Endothelial cell (in vitro differentiated cells): ENCODE results near the gene PRELP. TPM values are rescaled to one million over a fixed set of nuclear protein-coding genes. Genes with fewer than 3 reads are reported as not detected.

Experiments
- DNase-seq: peaks from one replicate; pipeline ENCODE4 v3.0.0; 2021; ENCODE audit warnings: low spot score
- H3K27ac Mint-ChIP-seq: one replicate; pipeline ENCODE4 v1.8.0; 2021; ENCODE audit warnings: mixed read lengths, inconsistent platforms; ENCODE audit not compliant: unreplicated experiment
- H3K27me3 Mint-ChIP-seq: one replicate; pipeline ENCODE4 v1.8.0; 2021; ENCODE audit warnings: mild to moderate bottlenecking, moderate library complexity, mixed read lengths, inconsistent platforms; ENCODE audit not compliant: unreplicated experiment
- H3K36me3 Mint-ChIP-seq: one replicate; pipeline ENCODE4 v1.8.0; 2021; ENCODE audit warnings: mild to moderate bottlenecking, low read depth, mixed read lengths, inconsistent platforms; ENCODE audit not compliant: unreplicated experiment
- H3K4me1 Mint-ChIP-seq: one replicate; pipeline ENCODE4 v1.8.0; 2021; ENCODE audit warnings: mild to moderate bottlenecking, mixed read lengths, inconsistent platforms; ENCODE audit not compliant: unreplicated experiment
- H3K4me3 Mint-ChIP-seq: one replicate; pipeline ENCODE4 v1.8.0; 2021; ENCODE audit warnings: mild to moderate bottlenecking, mixed read lengths, inconsistent platforms; ENCODE audit not compliant: unreplicated experiment
- H3K9me3 Mint-ChIP-seq: one replicate; pipeline ENCODE4 v1.8.0; 2021; ENCODE audit warnings: mixed read lengths, inconsistent platforms; ENCODE audit not compliant: unreplicated experiment
- total RNA-seq: library from RNA; stranded (reverse); fragmentation: NEBNext Ultra II Directional; extraction: Animal tissue kit (Norgen Biotek cat#: 25700); gene quantifications from one replicate; pipeline ENCODE4 v1.2.1, GENCODE V29; 2021; ENCODE audit not compliant: unreplicated experiment
- TF ChIP-seq, protein P1 (sequence below): fragments of 200-600 bp; sonication (generic); IDR thresholded peaks from one replicate; pipeline ENCODE4 v1.5.0; 2021; ENCODE audit warnings: antibody characterized with exemption; ENCODE audit not compliant: unreplicated experiment

The PRELP gene
- total RNA-seq, 1 donor from 2014 or later: 0.13 TPM

DNA sequence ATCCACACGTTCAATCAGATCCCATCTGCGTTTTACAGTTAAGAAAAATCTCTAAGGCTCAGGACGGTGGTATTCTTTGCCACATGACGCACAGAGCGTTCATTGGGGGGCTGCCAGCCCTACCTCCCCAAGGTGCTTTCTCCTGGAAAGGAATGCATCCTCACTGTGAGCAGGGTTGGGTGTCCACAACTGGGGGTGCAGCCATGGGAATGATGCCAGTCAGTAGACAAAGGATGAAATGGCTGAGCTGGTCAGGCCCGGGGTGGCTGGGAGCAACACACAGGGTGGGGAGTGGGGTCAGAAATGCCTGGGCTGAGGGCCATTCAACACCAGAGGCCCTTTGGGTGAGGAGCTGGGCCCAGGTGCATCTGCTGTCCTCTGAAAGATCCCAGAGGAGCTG lies 44.3 kb downstream of the PRELP start:
- no peaks in the 10 kb centered on the region for H3K9me3 Mint-ChIP-seq
- no peak overlapping the region for H3K27ac Mint-ChIP-seq
- peaks cover 2% of the 10 kb centered on the region for H3K27me3 Mint-ChIP-seq
- no peak overlapping the region for H3K4me3 Mint-ChIP-seq
- H3K36me3 Mint-ChIP-seq: no peaks in the 10 kb centered on the region
- TF ChIP-seq, protein P1, sequence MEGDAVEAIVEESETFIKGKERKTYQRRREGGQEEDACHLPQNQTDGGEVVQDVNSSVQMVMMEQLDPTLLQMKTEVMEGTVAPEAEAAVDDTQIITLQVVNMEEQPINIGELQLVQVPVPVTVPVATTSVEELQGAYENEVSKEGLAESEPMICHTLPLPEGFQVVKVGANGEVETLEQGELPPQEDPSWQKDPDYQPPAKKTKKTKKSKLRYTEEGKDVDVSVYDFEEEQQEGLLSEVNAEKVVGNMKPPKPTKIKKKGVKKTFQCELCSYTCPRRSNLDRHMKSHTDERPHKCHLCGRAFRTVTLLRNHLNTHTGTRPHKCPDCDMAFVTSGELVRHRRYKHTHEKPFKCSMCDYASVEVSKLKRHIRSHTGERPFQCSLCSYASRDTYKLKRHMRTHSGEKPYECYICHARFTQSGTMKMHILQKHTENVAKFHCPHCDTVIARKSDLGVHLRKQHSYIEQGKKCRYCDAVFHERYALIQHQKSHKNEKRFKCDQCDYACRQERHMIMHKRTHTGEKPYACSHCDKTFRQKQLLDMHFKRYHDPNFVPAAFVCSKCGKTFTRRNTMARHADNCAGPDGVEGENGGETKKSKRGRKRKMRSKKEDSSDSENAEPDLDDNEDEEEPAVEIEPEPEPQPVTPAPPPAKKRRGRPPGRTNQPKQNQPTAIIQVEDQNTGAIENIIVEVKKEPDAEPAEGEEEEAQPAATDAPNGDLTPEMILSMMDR: no peak
- peaks cover 24% of the 10 kb centered on the region for H3K4me1 Mint-ChIP-seq
- no peak for DNase-seq

DNA sequence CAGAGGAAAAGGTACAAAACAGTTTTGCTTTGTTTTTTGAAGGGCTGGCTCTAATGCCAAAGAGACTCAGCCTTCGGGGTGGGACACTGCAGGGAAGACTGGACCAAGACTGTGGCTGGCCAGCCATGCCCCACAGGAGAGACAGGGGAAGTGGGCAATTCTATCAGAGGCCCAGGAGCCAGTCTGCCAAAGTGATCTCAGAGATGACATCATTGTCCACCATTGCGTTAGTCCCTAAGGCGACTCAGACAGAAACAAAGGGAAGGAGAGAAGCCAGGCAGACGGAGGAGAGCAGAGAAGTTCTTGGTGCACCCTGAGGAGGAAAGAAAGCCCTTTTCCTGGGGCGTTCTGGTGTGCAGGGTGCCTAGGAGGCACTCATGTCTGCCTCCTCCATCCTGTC lies 44.7 kb downstream of the PRELP start:
- Mint-ChIP-seq H3K27ac (no peak overlapping the region), H3K27me3 (peaks cover 2% of the 10 kb centered on the region), H3K9me3 (no peaks in the 10 kb centered on the region), H3K4me1 (peaks cover 22% of the 10 kb centered on the region), H3K36me3 (no peaks in the 10 kb centered on the region), H3K4me3 (no peak overlapping the region)
- TF ChIP-seq, protein P1: no peak
- no peak for DNase-seq

DNA sequence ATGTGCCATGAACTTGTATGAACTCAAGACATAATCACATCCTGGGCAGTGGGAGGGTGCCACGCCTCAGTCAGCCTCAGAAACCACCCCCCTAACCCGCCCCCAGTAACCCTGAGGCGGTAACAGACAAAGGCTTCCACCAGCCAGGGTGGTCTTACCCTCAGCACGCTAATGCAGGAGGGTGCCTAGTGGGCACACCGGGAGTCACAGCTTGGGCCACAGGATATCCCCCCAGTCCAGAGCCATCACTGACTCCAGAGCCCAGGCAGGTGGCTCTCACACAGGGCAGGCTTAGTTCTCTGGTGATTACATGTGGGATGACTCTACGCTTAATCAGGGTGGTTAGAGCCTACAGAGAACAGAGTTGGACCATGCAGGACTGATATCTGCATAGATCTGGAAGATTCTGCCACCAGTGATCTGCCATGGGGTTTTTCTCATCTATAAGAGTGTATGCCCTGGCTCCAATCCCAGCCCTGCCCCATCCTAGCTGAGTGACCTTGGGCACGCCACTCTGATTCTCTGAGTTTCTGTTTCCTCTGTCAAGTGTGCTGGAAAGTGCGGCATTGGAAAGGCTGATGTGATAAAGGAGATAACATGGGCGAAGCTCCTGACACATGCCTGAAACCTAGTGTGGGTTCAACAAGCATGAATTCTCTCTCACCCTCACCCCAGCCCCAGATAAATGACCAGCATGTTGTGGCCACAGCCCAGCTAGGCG lies 45.6 kb downstream of the PRELP start:
- H3K4me3 Mint-ChIP-seq: no peak overlapping the region
- peaks cover 17% of the 10 kb centered on the region for H3K4me1 Mint-ChIP-seq
- TF ChIP-seq, protein P1: no peak
- no peaks in the 10 kb centered on the region for H3K36me3 Mint-ChIP-seq
- H3K27me3 Mint-ChIP-seq: peaks cover 2% of the 10 kb centered on the region
- H3K27ac Mint-ChIP-seq: no peak overlapping the region
- DNase-seq: no peak
- H3K9me3 Mint-ChIP-seq: no peaks in the 10 kb centered on the region

DNA sequence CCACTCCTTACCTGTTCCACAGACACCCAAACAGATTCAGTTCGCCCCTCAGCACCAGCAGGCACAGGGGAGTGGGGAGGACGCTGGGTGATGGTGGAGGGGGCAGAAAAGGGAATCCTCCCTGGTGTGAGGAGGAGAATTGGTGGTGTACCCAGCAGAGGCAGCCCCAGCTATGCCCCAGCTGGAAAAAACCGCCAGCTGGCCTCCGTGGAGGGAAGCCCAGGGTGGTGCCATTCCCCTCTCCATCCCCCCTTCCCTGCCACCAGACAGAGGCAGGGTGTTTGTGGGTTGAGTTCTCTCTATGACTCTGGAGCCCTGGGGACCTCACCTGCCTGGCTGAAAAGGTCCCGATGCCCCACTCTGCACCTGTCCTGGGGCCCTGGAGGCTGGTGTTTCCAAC lies 46.2 kb downstream of the PRELP start:
- no peak overlapping the region for H3K4me3 Mint-ChIP-seq
- peaks cover 2% of the 10 kb centered on the region for H3K27me3 Mint-ChIP-seq
- DNase-seq: no peak
- no peaks in the 10 kb centered on the region for H3K9me3 Mint-ChIP-seq
- TF ChIP-seq, protein P1: no peak
- no peaks in the 10 kb centered on the region for H3K36me3 Mint-ChIP-seq
- peaks cover 18% of the 10 kb centered on the region for H3K4me1 Mint-ChIP-seq
- no peak overlapping the region for H3K27ac Mint-ChIP-seq

DNA sequence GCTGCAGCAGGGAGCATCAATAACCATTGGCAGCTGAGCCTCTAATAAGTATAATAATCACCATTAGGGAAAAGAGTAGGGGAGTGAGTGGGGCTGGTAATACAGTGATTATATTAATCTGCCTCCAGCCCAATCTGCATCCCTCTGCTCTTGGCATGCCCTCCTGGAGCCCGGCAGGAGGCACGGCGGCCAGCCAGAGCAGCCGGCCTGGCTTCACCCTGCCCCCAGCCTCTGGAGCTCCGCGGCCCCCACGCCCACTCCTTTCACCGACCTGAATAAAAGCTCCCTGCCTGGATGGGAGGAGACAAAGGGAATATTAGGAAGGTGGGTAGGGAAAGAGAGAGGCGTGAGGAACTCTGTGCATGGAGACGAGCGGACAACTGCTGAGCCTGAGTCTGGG lies 46.6 kb downstream of the PRELP start:
- peaks cover 5% of the 10 kb centered on the region for H3K27me3 Mint-ChIP-seq
- peaks cover under 1% of the 10 kb centered on the region for H3K36me3 Mint-ChIP-seq
- no peak overlapping the region for H3K27ac Mint-ChIP-seq
- H3K9me3 Mint-ChIP-seq: no peaks in the 10 kb centered on the region
- no peak for DNase-seq
- H3K4me3 Mint-ChIP-seq: no peak overlapping the region
- H3K4me1 Mint-ChIP-seq: peaks cover 23% of the 10 kb centered on the region
- TF ChIP-seq, protein P1: no peak
